H1 (cell line): ENCODE measurements around the gene SETX. TPM values are rescaled to one million over a fixed set of nuclear protein-coding genes. Genes with fewer than 3 reads are reported as not detected.

Source experiments
- CHD2 ChIP-seq: IDR thresholded peaks from 2 replicates; pipeline ENCODE4 v1.6.1; 2012; ENCODE audit warnings: low read length, improper control_type of control experiment
- EP300 ChIP-seq, 2 experiments: IDR thresholded peaks; 1 replicate in 1 of 2; 2 replicates in 1 of 2; pipeline ENCODE4 v1.6.1; 2011 to 2012; ENCODE audit warnings: low read depth in 2 of 2, low read length in 2 of 2, mild to moderate bottlenecking in 2 of 2, borderline replicate concordance in 1 of 2, inconsistent platforms in 1 of 2, moderate library complexity in 1 of 2
- NANOG ChIP-seq: IDR thresholded peaks from 2 replicates; pipeline ENCODE4 v1.6.1; 2011; ENCODE audit warnings: low read length, low read depth, mild to moderate bottlenecking, inconsistent platforms; ENCODE audit not compliant: insufficient read depth, poor library complexity, severe bottlenecking
- PHF8 ChIP-seq: fragments of 200-600 bp; sonication (generic); conservative IDR thresholded peaks from 2 replicates; pipeline ENCODE4 v1.7.1; 2012; ENCODE audit warnings: low read depth, mild to moderate bottlenecking, inconsistent platforms, low read length, moderate library complexity
- RFX5 ChIP-seq: IDR thresholded peaks from 2 replicates; pipeline ENCODE4 v1.6.1; 2011; ENCODE audit warnings: low read depth, low read length, improper control_type of control experiment, borderline replicate concordance
- RXRA ChIP-seq: IDR thresholded peaks from 2 replicates; pipeline ENCODE4 v1.6.1; 2011; ENCODE audit warnings: low read depth, mild to moderate bottlenecking, low read length, moderate library complexity; ENCODE audit not compliant: insufficient read depth
- polyA plus RNA-seq, 7 experiments: library from polyadenylated mRNA; depleted of rRNA in 3 of 7; stranded (reverse) in 5 of 7; unstranded in 2 of 7; fragments of >200 nt in 5 of 7; fragments of 200-250 nt in 2 of 7; gene quantifications; 1 replicate in 5 of 7; 2 replicates in 1 of 7; 4 replicates in 1 of 7; pipeline versions ENCODE4 v1.2.1 to v1.2.3, GENCODE V29; 2011 to 2013; ENCODE audit warnings: missing spikeins in 2 of 7, mixed read lengths in 2 of 7
- total RNA-seq: library from RNA; stranded (reverse); fragmentation: NEBNext Ultra II Directional; extraction: Animal tissue kit (Norgen Biotek cat#: 25700); gene quantifications from 2 replicates; pipeline ENCODE4 v1.2.1, GENCODE V29; 2021
- TF ChIP-seq, protein P1 (sequence below): fragments of 300-600 bp; sonication (generic); IDR thresholded peaks from 2 replicates; pipeline ENCODE4 v1.7.1; 2012; ENCODE audit warnings: low read length, moderate library complexity, mild to moderate bottlenecking, inconsistent platforms; ENCODE audit not compliant: insufficient replicate concordance
- TF ChIP-seq, protein P2 (sequence below), 3 experiments: IDR thresholded peaks; 1 replicate in 2 of 3; 2 replicates in 1 of 3; pipeline versions ENCODE4 v1.5.1 to v1.6.1; 2011; ENCODE audit warnings: low read length in 3 of 3, mild to moderate bottlenecking in 3 of 3, inconsistent platforms in 2 of 3, low read depth in 1 of 3, moderate library complexity in 1 of 3; ENCODE audit not compliant: insufficient read depth in 1 of 3; ENCODE audit errors: control extremely low read depth in 1 of 3

SETX gene
- total and polyA plus RNA-seq, 2 of the 8 experiments (the other 6 are each of a cell fraction or from before 2014, with no cell fraction given) = 15.1 to 37.9 TPM

DNA sequence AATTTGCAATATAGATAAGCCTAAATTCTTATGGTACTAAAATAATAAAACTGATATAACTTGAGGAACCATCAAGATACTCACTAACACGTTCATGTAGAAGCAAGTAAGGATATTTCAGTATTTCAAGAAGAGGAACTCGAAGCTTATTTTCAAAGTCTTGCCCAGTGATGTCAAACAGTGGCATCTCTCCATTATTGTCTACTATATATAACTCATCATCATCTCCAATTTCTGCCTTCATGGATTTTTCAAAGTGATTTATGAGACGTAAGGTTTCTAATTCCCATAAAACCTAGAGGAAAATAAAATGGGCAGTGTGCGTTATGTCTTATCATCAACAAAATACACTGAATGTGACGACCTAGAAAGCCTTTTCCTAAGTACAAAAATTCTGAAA lies 8.6 kb downstream of the SETX start (continued):
- TF ChIP-seq, protein P1, sequence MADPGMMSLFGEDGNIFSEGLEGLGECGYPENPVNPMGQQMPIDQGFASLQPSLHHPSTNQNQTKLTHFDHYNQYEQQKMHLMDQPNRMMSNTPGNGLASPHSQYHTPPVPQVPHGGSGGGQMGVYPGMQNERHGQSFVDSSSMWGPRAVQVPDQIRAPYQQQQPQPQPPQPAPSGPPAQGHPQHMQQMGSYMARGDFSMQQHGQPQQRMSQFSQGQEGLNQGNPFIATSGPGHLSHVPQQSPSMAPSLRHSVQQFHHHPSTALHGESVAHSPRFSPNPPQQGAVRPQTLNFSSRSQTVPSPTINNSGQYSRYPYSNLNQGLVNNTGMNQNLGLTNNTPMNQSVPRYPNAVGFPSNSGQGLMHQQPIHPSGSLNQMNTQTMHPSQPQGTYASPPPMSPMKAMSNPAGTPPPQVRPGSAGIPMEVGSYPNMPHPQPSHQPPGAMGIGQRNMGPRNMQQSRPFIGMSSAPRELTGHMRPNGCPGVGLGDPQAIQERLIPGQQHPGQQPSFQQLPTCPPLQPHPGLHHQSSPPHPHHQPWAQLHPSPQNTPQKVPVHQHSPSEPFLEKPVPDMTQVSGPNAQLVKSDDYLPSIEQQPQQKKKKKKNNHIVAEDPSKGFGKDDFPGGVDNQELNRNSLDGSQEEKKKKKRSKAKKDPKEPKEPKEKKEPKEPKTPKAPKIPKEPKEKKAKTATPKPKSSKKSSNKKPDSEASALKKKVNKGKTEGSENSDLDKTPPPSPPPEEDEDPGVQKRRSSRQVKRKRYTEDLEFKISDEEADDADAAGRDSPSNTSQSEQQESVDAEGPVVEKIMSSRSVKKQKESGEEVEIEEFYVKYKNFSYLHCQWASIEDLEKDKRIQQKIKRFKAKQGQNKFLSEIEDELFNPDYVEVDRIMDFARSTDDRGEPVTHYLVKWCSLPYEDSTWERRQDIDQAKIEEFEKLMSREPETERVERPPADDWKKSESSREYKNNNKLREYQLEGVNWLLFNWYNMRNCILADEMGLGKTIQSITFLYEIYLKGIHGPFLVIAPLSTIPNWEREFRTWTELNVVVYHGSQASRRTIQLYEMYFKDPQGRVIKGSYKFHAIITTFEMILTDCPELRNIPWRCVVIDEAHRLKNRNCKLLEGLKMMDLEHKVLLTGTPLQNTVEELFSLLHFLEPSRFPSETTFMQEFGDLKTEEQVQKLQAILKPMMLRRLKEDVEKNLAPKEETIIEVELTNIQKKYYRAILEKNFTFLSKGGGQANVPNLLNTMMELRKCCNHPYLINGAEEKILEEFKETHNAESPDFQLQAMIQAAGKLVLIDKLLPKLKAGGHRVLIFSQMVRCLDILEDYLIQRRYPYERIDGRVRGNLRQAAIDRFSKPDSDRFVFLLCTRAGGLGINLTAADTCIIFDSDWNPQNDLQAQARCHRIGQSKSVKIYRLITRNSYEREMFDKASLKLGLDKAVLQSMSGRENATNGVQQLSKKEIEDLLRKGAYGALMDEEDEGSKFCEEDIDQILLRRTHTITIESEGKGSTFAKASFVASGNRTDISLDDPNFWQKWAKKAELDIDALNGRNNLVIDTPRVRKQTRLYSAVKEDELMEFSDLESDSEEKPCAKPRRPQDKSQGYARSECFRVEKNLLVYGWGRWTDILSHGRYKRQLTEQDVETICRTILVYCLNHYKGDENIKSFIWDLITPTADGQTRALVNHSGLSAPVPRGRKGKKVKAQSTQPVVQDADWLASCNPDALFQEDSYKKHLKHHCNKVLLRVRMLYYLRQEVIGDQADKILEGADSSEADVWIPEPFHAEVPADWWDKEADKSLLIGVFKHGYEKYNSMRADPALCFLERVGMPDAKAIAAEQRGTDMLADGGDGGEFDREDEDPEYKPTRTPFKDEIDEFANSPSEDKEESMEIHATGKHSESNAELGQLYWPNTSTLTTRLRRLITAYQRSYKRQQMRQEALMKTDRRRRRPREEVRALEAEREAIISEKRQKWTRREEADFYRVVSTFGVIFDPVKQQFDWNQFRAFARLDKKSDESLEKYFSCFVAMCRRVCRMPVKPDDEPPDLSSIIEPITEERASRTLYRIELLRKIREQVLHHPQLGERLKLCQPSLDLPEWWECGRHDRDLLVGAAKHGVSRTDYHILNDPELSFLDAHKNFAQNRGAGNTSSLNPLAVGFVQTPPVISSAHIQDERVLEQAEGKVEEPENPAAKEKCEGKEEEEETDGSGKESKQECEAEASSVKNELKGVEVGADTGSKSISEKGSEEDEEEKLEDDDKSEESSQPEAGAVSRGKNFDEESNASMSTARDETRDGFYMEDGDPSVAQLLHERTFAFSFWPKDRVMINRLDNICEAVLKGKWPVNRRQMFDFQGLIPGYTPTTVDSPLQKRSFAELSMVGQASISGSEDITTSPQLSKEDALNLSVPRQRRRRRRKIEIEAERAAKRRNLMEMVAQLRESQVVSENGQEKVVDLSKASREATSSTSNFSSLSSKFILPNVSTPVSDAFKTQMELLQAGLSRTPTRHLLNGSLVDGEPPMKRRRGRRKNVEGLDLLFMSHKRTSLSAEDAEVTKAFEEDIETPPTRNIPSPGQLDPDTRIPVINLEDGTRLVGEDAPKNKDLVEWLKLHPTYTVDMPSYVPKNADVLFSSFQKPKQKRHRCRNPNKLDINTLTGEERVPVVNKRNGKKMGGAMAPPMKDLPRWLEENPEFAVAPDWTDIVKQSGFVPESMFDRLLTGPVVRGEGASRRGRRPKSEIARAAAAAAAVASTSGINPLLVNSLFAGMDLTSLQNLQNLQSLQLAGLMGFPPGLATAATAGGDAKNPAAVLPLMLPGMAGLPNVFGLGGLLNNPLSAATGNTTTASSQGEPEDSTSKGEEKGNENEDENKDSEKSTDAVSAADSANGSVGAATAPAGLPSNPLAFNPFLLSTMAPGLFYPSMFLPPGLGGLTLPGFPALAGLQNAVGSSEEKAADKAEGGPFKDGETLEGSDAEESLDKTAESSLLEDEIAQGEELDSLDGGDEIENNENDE = no peak
- TF ChIP-seq NANOG = no peak
- no peak for TF ChIP-seq CHD2
- TF ChIP-seq EP300 (IDR thresholded peaks at IDR 0.05; ENCODE audit: borderline replicate concordance in 1 of 2, low read depth in 2 of 2, low read length in 2 of 2) = no peak
- no peak for TF ChIP-seq PHF8
- TF ChIP-seq, protein P2, sequence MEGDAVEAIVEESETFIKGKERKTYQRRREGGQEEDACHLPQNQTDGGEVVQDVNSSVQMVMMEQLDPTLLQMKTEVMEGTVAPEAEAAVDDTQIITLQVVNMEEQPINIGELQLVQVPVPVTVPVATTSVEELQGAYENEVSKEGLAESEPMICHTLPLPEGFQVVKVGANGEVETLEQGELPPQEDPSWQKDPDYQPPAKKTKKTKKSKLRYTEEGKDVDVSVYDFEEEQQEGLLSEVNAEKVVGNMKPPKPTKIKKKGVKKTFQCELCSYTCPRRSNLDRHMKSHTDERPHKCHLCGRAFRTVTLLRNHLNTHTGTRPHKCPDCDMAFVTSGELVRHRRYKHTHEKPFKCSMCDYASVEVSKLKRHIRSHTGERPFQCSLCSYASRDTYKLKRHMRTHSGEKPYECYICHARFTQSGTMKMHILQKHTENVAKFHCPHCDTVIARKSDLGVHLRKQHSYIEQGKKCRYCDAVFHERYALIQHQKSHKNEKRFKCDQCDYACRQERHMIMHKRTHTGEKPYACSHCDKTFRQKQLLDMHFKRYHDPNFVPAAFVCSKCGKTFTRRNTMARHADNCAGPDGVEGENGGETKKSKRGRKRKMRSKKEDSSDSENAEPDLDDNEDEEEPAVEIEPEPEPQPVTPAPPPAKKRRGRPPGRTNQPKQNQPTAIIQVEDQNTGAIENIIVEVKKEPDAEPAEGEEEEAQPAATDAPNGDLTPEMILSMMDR (IDR thresholded peaks at IDR 0.05; ENCODE audit: control extremely low read depth in 1 of 3, insufficient read depth in 1 of 3, low read depth in 1 of 3, low read length in 3 of 3) = no peak
- TF ChIP-seq RXRA = no peak
- no peak for TF ChIP-seq RFX5
